Nephron progenitor cell (in vitro differentiated cells): Measurements from ENCODE around the gene MED26.
A peak's percentile ranks its signal among the peaks of the same experiment; 100 is the strongest.

Source experiments
- DNase-seq: peaks from one replicate; pipeline ENCODE4 v3.0.0; 2021
- H3K27ac Mint-ChIP-seq: 2 replicates; pipeline ENCODE4 v1.8.0; 2021; ENCODE audit warnings: mild to moderate bottlenecking, moderate library complexity, mixed read lengths
- H3K27me3 Mint-ChIP-seq: 2 replicates; pipeline ENCODE4 v1.8.0; 2021; ENCODE audit warnings: mild to moderate bottlenecking, low read depth, mixed read lengths; ENCODE audit not compliant: poor library complexity
- H3K36me3 Mint-ChIP-seq: 2 replicates; pipeline ENCODE4 v1.8.0; 2021; ENCODE audit warnings: low read depth, mixed read lengths
- H3K4me1 Mint-ChIP-seq: 2 replicates; pipeline ENCODE4 v1.8.0; 2021; ENCODE audit warnings: mixed read lengths
- H3K4me3 Mint-ChIP-seq: 2 replicates; pipeline ENCODE4 v1.8.0; 2021; ENCODE audit warnings: mild to moderate bottlenecking, moderate library complexity, mixed read lengths
- H3K9me3 Mint-ChIP-seq: 2 replicates; pipeline ENCODE4 v1.8.0; 2021; ENCODE audit warnings: mild to moderate bottlenecking, moderate library complexity, mixed read lengths
- CTCF ChIP-seq: fragments of 200-600 bp; sonication (generic); IDR thresholded peaks from 2 replicates; pipeline ENCODE4 v1.5.0; 2021; ENCODE audit warnings: antibody characterized with exemption

The MED26 gene

GRCh38 chr19:16585808-16586476, 42.1 kb downstream of the MED26 start:
- peak overlapping the region; percentile 38 for H3K4me3 Mint-ChIP-seq

GRCh38 chr19:16585094-16585801, 42.8 kb downstream of the MED26 start:
- Mint-ChIP-seq H3K27ac (peak overlapping the region; percentile 97), H3K36me3 (no peaks in the 10 kb centered on the region), H3K27me3 (no peaks in the 10 kb centered on the region), H3K4me1 (peaks cover 96% of the 10 kb centered on the region), H3K9me3 (no peaks in the 10 kb centered on the region), H3K4me3 (peak overlapping the region; percentile 52)
- DNase-seq: no peak
- TF ChIP-seq CTCF: no peak

More at GRCh38 chr19:16585808-16586476, 42.1 kb downstream of the MED26 start:
- H3K36me3 Mint-ChIP-seq: no peaks in the 10 kb centered on the region
- no peak for DNase-seq
- no peaks in the 10 kb centered on the region for H3K27me3 Mint-ChIP-seq
- no peak for TF ChIP-seq CTCF
- peaks cover 96% of the 10 kb centered on the region for H3K4me1 Mint-ChIP-seq
- H3K9me3 Mint-ChIP-seq: no peaks in the 10 kb centered on the region
- peak overlapping the region; percentile 97 for H3K27ac Mint-ChIP-seq

DNA sequence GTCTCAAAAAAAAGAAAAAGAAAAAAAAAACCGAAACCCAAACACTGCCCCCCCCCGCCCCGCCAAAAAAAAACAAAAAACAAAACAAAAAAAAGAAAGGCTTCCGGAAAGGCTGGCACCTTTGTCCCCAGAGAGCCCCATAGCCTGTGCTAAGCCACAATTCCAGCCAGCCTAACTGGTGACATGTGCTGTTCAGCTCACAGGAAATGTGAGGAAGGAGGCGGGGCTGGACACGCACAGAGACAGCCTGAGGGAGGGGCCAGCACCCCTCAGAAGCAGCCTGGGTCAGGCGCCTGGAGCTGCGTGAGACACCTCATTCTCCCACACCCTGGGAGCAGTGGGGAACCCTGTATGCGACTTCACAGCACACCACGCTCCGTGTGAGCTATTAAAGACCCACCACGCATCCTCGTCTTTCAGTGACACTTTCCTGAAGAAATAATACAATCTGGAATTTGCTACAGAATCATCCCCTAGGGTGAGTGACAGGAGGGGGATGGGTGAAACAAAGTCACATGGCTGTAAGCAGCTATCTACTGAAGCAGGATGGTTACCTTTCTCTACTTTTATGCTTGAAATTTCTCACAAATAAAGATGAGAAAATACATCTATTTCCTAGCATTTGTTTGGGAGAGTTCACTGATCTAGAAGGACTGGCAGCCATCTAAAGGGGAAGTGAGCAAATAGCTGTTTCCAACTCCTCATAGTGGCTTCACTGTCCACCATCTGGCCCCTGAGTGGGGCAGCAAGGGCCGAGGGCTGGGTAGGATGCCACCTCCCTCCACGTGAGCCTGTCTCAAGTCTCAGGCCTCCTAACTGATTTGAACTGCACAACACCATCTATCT, 43.5 kb downstream of the MED26 start:
- peak; percentile 83 for DNase-seq
- Mint-ChIP-seq H3K4me3 (peak overlapping the region; percentile 52), H3K27me3 (no peaks in the 10 kb centered on the region), H3K9me3 (no peaks in the 10 kb centered on the region), H3K36me3 (no peaks in the 10 kb centered on the region), H3K27ac (peak overlapping the region; percentile 97), H3K4me1 (peaks cover 89% of the 10 kb centered on the region)
- TF ChIP-seq CTCF: no peak

- H3K9me3 Mint-ChIP-seq: no peaks in the 10 kb centered on the region
- H3K27me3 Mint-ChIP-seq: no peaks in the 10 kb centered on the region
- H3K4me3 Mint-ChIP-seq: no peak overlapping the region
- no peak for DNase-seq
- TF ChIP-seq CTCF: no peak
- H3K4me1 Mint-ChIP-seq: peaks cover 71% of the 10 kb centered on the region
- no peak overlapping the region for H3K27ac Mint-ChIP-seq
- H3K36me3 Mint-ChIP-seq: no peaks in the 10 kb centered on the region
Observed at GRCh38 chr19:16582486-16583261, 45.3 kb downstream of the MED26 start.

- Mint-ChIP-seq H3K4me1 (peaks cover 63% of the 10 kb centered on the region), H3K9me3 (no peaks in the 10 kb centered on the region), H3K4me3 (no peak overlapping the region), H3K27me3 (no peaks in the 10 kb centered on the region), H3K27ac (peak overlapping the region; percentile 85), H3K36me3 (no peaks in the 10 kb centered on the region)
- no peak for TF ChIP-seq CTCF
- no peak for DNase-seq
Observed at GRCh38 chr19:16581971-16582343, 46.0 kb downstream of the MED26 start.
